ENCODE data around the gene DCANP1.

DCANP1 gene

GRCh38 chr5:135405082-135405481, 42.1 kb downstream of the DCANP1 start:
- FAIRE-seq, result no peak

GRCh38 chr5:135402031-135402430, 45.1 kb downstream of the DCANP1 start:
- FAIRE-seq, result no peak

GRCh38 chr5:135400866-135401265, 46.3 kb downstream of the DCANP1 start:
- FAIRE-seq, result no peak

- no peak for FAIRE-seq
Measured at GRCh38 chr5:135399794-135400542, 47.2 kb downstream of the DCANP1 start.

GRCh38 chr5:135398855-135399793, 48.0 kb downstream of the DCANP1 start, which contains the start of gene MACROH2A1:
MACROH2A1 (minus strand) TSS chr5:135399231; CDS start chr5:135389093, 10,138 bp downstream.
- no peak for FAIRE-seq

GRCh38 chr5:135398160-135398854, 48.8 kb downstream of the DCANP1 start:
- FAIRE-seq, result no peak

- no peak for FAIRE-seq
Measured at GRCh38 chr5:135397084-135397483, 50.1 kb downstream of the DCANP1 start.

- no peak for FAIRE-seq
Measured at GRCh38 chr5:135396459-135397055, 50.6 kb downstream of the DCANP1 start.

GRCh38 chr5:135395866-135396265, 51.3 kb downstream of the DCANP1 start:
- no peak for FAIRE-seq

GRCh38 chr5:135395451-135395850, 51.7 kb downstream of the DCANP1 start:
- no peak for FAIRE-seq
